HG02588 (cell line): ENCODE data around the gene DEFB123.

ENCODE experiments used
- ATAC-seq: cut with Tn5 transposase; IDR thresholded peaks from one replicate; pipeline ENCODE4 v1.9.1; 2021; ENCODE audit warnings: mild to moderate bottlenecking, moderate library complexity; ENCODE audit not compliant: unreplicated experiment

Gene DEFB123

GRCh38 chr20:31473331-31474096 lies 33.1 kb downstream of the DEFB123 start:
- no peak for ATAC-seq

DNA sequence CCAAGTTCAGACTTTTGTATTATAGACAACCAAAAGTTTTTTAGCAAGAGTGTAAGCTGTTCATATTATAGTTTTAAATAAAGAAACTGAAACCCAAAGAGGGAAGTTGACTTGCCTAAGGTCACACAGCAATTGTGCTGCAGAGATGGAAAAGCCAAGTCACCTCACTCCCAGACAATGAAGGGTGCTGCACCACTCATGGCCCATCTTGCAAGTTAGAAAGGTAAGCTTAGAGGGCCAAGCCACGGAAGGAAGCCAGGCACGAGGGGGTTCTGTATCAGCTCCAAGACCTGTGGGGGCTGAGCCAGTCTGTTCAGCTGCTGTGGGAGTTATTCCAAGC lies 33.6 kb downstream of the DEFB123 start:
- no peak for ATAC-seq

GRCh38 chr20:31474758-31475427 lies 34.5 kb downstream of the DEFB123 start, which contains the start of the genes DEFB124 and REM1:
Gene DEFB124 (minus strand): TSS chr20:31475127. CDS start chr20:31473013, 2,114 bp downstream.
Gene REM1 (plus strand): TSS chr20:31475288. CDS start chr20:31476446, 1,158 bp downstream.
- ATAC-seq: no peak

DNA sequence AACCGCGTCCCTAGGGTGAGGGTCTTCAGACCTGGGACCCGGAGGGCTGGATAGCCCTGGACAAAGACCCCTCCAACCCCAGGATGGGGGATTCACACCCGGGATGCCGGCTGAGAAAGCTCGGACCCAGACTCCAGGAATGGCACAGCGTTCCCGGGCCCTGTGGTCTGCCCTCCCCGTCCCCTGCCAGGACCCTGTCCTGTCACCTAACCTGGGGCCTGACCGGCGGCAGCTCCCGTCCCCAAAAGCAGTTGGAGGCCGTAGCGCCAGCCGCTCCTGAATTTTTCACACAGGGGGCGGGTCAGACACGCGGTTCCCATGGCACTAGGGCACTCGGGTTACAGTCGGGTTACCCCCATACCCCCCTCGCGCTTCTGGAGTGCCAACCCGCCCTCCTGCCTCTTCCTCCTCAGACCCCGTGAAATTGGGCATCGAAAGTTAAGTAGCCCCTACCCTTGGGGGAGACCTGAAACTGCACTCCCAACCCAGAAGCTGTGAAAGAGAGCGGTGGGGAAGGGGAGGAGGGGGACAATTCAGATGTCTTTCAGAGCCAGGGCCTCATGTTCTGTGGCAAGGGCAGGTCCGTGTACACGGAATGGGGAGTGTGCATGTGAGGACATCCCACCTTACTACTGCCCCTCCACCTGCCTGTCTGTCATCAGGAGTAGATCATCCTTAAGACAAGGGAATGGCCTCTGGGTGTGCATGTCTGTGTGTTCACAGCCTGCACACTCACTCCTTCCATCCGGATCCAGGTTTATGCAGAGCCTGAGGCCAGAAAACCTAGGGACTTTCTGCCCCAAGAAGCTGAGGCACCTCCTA lies 35.3 kb downstream of the DEFB123 start:
- no peak for ATAC-seq

DNA sequence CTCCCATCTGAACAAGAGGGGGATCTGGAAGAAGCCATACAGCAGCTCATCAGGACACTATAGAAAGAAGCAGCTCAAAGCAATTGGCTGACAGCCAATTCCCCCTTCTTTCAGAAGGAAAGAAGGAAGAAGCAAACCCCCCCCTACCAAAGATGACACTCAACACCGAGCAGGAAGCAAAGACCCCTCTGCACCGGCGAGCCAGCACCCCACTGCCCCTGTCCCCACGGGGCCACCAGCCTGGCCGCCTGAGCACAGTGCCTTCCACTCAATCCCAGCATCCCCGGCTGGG lies 35.8 kb downstream of the DEFB123 start:
- no peak for ATAC-seq

DNA sequence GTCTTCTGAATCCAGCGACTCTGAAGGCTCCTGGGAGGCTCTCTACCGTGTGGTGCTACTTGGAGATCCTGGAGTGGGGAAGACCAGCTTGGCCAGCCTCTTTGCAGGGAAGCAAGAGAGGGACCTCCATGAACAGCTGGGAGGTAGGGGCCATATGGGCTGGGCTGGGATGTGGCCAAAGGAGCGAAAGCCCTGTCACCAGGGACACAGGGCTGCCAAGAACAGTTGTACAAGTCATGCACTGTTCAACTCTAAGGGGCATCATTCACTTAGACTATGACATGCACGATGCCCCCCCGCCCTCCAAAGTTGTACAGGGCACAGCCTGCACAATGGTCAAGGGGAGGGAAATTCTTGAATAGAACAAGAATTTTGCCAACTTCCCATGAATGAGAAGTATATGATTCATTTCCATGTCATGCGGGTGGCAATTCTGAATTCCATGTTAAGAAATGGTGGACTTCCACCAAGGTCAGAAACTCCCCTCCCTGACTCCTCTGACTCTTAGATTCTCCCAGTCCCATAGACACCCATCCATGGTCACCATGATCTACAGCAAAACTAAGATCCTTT lies 36.3 kb downstream of the DEFB123 start:
- no peak for ATAC-seq

DNA sequence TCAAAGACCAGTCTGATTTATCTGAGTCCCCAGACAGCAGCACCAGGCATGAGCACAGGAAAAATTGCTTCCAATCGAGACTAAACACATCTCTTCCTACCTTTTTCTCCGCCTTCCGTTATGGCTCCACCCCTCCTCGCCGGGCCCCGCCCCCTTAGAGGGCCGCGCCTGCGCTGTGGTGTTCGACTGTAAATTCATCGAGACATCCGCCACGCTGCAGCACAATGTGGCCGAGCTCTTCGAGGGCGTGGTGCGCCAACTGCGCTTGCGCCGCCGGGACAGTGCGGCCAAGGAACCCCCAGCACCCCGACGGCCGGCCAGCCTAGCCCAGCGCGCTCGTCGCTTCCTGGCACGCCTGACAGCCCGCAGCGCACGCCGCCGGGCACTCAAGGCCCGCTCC lies 43.6 kb downstream of the DEFB123 start:
- no peak for ATAC-seq

DNA sequence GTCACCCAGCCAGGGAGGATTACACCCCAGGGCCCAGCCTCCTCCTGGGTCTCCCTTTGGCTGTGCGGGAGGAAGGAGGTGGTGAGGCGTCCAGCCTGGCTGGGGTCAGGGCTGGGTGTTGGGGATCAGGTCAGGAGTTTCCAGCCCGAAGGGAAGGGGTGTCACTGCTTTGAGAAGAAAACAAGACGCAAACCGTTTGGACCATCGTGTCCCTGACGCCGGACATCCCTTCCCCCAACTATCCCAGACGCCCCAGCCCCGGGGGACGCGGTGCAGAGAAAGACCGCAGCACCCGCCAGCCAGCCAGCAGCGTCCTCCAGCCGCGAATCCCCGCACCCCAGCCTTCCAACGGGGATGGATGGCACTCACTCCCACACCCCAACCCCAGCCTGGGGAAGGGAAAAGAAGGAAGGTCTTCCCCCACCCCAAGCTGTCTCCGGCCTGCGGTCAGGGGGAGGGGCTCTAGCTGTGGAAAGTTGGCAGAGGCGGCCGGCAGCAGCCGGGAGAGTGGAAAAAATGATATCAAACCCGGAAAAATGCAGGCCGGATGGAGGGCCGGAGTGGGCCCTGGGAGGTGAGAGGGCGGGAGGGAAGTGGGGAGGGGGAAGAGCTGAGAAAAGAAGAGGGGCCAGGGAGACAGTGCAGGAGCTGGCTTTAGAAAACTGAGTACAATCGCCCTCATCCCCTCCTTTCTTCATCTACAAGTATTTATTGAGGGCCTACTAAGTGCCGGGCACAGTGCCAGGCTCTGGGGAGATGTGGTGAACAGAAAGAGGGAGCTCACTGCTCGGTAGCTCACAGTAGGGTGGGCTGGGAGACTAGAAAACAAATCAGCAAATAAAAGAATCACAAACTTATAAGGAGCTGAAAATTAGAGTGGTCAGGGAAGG lies 45.3 kb downstream of the DEFB123 start:
- no peak for ATAC-seq

- no peak for ATAC-seq
Observed at GRCh38 chr20:31488115-31488514, 47.7 kb downstream of the DEFB123 start.

DNA sequence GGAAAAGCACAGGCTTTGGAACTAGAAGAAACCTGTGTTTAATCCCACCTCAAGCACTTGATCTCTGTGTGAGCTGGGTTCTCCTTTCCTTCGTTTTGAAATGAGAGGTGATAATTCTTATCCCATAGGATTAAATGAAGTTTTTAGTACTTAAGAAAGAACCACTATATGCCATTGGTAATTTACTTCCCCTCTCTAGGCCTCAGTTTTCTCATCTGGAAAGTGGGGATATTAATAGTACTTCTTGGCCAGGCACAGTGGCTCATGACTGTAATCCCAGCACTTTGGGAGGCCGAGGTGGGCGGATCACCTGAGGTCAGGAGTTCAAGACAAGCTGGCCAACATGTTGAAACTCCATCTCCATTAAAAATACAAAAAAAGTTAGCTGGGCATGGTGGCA lies 48.7 kb downstream of the DEFB123 start:
- ATAC-seq: no peak

GRCh38 chr20:31490752-31491151 lies 50.3 kb downstream of the DEFB123 start:
- ATAC-seq: no peak

DNA sequence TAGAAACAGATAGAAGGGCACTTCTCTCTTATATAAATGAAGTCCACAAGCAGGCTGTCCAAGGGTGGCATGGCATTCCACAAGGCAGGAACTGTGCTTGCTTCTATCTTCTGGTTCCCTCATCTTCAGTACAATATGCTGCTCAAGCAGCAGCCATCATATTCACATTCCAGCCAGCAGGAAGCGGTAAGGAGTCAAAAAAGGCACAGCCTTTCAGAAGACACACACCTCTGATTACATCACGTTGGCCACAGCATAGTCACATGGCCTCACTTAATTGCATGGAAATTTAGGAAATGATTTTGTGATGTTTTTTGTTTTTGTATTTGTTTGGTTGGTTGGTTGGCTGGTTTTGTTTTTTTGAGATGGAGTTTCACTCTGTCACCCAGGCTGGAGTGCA lies 53.7 kb downstream of the DEFB123 start:
- ATAC-seq: no peak

DNA sequence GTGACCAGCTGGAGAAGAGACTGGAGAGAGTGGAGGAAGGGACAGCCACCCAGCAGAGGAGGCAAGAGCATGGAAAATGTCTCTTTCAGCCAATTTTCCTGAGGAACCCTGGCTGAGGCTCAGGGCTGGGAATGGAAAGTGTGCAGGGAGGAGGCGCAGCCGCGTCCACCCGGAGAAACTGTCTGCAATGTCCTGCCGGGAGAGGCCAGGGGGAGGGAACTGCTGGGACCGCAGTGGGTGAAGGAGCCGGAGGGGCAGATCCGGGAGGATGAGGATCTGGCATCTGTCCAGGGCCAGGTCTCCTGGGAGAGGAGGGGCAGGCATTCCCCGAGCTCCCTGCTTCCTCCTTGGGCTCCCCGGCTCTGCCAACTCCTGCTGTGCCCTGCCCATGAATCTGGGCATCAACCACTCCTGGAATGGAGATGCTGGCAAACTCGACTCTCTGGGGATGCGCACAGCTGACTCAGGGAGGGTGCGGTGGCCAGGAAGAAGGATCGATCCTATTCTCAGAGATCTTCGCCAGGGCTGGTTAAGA lies 56.4 kb downstream of the DEFB123 start:
- ATAC-seq: no peak

DNA sequence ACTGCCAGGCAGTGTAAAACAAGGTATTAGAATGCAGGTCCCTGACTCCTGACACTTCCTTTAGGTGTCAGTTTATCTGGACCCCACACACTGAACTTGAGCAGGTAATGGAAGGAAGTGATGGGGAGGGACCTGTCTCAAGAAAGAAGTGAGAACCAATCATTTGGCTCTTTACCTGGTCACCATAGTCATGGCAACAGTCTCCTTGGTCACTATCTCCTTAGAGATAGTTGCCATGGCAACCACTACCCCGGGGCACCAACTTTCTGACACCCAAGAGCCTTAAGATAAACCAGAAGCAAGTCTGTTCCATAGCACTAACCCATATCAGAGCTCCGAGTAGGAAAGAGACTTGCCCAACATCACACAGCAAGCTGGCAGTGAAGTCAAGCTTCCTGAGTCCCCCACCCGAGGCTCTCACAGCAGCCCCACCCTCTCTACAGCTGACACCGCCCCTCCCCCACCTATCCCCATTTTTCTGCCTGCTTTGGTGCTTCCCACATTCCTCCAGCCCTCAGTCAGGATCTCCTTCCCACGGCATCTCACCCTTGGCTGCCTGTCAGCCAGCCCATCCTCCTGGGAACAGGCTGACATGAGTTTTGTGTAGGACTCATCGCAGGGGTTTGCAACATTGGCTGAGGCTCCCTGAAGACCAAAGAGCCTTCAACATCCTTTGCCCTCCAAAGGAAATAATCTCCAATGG lies 57.6 kb downstream of the DEFB123 start:
- no peak for ATAC-seq
